Fibroblast of lung (primary cell): ENCODE results near the gene WNT9A. TPM values are rescaled to one million over a fixed set of nuclear protein-coding genes. Genes with fewer than 3 reads are reported as not detected.

Source experiments
- DNase-seq, 2 donors: peaks; one replicate each; pipeline versions ENCODE4 v3.0.0 to v3.0.0-alpha.2; 2010; ENCODE audit warnings: low read depth in 2 of 2
- H2AFZ ChIP-seq: 2 replicates; pipeline ENCODE4 v1.5.1; 2012; ENCODE audit warnings: low read length, control low read depth, inconsistent platforms
- H3K27ac ChIP-seq: 2 replicates; pipeline ENCODE4 v1.5.1; 2011; ENCODE audit warnings: low read length, control low read depth; ENCODE audit not compliant: insufficient read depth
- H3K27me3 ChIP-seq: 2 replicates; pipeline ENCODE4 v1.5.1; 2011; ENCODE audit warnings: mild to moderate bottlenecking, low read length; ENCODE audit not compliant: control insufficient read depth, insufficient read depth
- H3K36me3 ChIP-seq: 2 replicates; pipeline ENCODE4 v1.5.1; 2011; ENCODE audit warnings: low read length; ENCODE audit not compliant: control insufficient read depth, insufficient read depth
- H3K4me1 ChIP-seq: 2 replicates; pipeline ENCODE4 v1.5.1; 2011; ENCODE audit warnings: low read length; ENCODE audit not compliant: control insufficient read depth, insufficient read depth; ENCODE audit errors: extremely low read depth
- H3K4me2 ChIP-seq: 2 replicates; pipeline ENCODE4 v1.5.1; 2011; ENCODE audit warnings: low read length, control low read depth; ENCODE audit not compliant: insufficient read depth; ENCODE audit errors: extremely low read depth
- H3K4me3 ChIP-seq, 4 experiments: fragments of 200-600 bp in 1 of 4; sonication (generic) in 1 of 4; replicated peaks in 1 of 4; 2 replicates each; pipeline ENCODE4 v1.5.1; 2011 to 2016; ENCODE audit warnings: low read length in 4 of 4, low read depth in 3 of 4, mild to moderate bottlenecking in 3 of 4, control low read depth in 2 of 4, inconsistent platforms in 1 of 4, mixed read lengths in 1 of 4; ENCODE audit not compliant: insufficient read depth in 1 of 4; ENCODE audit errors: control extremely low read depth in 1 of 4
- H3K79me2 ChIP-seq: 2 replicates; pipeline ENCODE4 v1.5.1; 2012; ENCODE audit warnings: mild to moderate bottlenecking, low read length, inconsistent platforms; ENCODE audit not compliant: control insufficient read depth, insufficient read depth
- H3K9ac ChIP-seq: 2 replicates; pipeline ENCODE4 v1.5.1; 2011; ENCODE audit warnings: mild to moderate bottlenecking, low read length, control low read depth; ENCODE audit not compliant: insufficient read depth
- H3K9me3 ChIP-seq: 2 replicates; pipeline ENCODE4 v1.5.1; 2012; ENCODE audit warnings: low read depth, low read length; ENCODE audit not compliant: control insufficient read depth, insufficient read depth
- H4K20me1 ChIP-seq: 2 replicates; pipeline ENCODE4 v1.5.1; 2011; ENCODE audit warnings: low read length; ENCODE audit not compliant: control insufficient read depth, insufficient read depth; ENCODE audit errors: extremely low read depth
- CTCF ChIP-seq, 2 donors: IDR thresholded peaks in 1 of 2; conservative IDR thresholded peaks in 1 of 2; 1 replicate in 1 of 2; 2 replicates in 1 of 2; pipeline ENCODE4 v1.5.1; 2011 to 2012; ENCODE audit warnings: low read length in 2 of 2, control low read depth in 1 of 2, inconsistent platforms in 1 of 2, low read depth in 1 of 2, mild to moderate bottlenecking in 1 of 2
- EZH2 ChIP-seq: IDR thresholded peaks from 2 replicates; pipeline ENCODE4 v1.5.1; 2012; ENCODE audit warnings: low read length, control low read depth, mild to moderate bottlenecking; ENCODE audit errors: missing control alignments
- polyA plus RNA-seq, 2 donors: library from polyadenylated mRNA; depleted of rRNA in 1 of 2; stranded (reverse) in 1 of 2; unstranded in 1 of 2; fragments of >200 nt; gene quantifications; 2 replicates each; pipeline ENCODE4 v1.2.1, GENCODE V29; 2011 to 2012; ENCODE audit warnings: missing spikeins in 1 of 2
- total RNA-seq: library from RNA; depleted of rRNA; stranded (reverse); fragments of >200 nt; gene quantifications from 2 replicates; pipeline ENCODE4 v1.2.1, GENCODE V29; 2014

The WNT9A gene
- total and polyA plus RNA-seq, 2 donors (not counting 1 experiment from before 2014, with no cell fraction given) = 1.0 to 5.3 TPM

DNA sequence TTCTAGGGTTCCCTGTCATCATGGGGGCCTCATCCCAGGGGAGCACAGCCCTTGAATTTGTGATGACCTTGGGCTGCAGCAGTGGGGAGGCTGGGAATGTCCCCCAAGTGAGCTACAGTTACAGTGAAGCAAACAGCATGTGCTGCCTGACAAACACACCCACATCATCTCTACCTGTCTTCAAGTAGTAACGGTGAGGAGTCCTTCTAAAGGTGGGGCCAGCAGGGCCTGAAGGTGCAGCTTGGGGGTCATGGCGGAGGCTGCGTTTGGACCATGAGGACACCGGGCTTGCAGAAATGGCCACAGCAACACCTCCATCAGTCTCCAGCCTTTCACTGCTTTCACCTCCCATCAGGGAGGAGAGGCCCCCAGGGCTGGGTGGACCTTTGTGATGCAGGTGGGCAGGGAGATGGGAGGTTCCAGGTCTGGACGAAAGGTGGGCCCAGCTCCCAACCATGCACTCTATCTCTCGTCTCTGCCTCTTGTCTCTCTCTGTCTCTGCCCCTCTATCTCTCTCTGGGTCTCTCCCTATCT, 55.7 kb downstream of the WNT9A start:
- Histone ChIP-seq H3K9ac (no peak overlapping the region), H3K4me3 (no peak overlapping the region), H3K9me3 (no peaks in the 10 kb centered on the region), H3K36me3 (no peaks in the 10 kb centered on the region), H4K20me1 (no peaks in the 10 kb centered on the region), H2AFZ (no peak overlapping the region), H3K4me2 (no peak overlapping the region), H3K79me2 (no peaks in the 10 kb centered on the region), H3K27ac (no peak overlapping the region), H3K4me1 (no peaks in the 10 kb centered on the region), H3K27me3 (no peaks in the 10 kb centered on the region)
- no peak for DNase-seq
- TF ChIP-seq EZH2 (no peak), CTCF (conservative IDR thresholded peaks at IDR 0.05 in 1 of 2, IDR thresholded peaks at IDR 0.05 in 1 of 2; ENCODE audit: low read depth in 1 of 2, low read length in 2 of 2) (no peak)

DNA sequence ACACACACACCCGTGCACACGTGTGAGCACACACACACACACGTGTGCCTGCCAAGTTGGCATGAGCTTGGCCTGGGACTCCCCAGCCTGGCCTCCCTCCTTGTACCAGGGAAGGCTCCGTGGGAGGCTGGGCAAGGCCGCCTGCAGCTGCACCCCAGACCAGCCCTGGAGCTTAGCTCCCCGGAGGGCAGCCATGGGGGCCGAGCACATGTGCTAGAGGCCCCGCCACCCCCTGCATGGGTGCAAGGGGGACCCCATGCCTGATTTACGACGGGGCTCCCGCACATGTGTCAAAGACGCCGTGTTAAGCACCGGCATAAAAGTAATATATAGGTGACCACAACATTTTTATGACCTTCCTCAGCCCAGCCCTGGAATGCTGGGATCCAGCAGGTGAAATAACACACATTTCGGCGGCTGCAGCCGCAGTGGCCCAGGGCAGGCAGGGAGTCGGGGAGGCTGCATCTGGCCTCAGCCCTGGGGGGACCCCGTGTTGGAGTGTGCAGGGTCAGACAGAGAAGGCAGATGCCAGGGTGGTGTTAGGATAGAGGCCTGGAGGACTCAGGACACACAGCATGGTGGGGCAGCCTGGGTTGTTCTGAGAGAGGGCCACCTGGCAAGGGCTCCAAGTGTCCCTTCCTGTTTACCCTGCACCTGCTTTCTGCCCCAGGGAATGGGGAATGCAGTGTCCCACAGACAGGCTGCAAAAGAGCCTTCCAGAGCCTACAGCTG, 56.3 kb downstream of the WNT9A start:
- H3K27ac ChIP-seq = no peak overlapping the region
- H3K27me3 ChIP-seq = no peaks in the 10 kb centered on the region
- H3K79me2 ChIP-seq = no peaks in the 10 kb centered on the region
- H3K4me3 ChIP-seq = no peak overlapping the region
- H2AFZ ChIP-seq = no peak overlapping the region
- no peaks in the 10 kb centered on the region for H4K20me1 ChIP-seq
- H3K9me3 ChIP-seq = no peaks in the 10 kb centered on the region
- no peaks in the 10 kb centered on the region for H3K36me3 ChIP-seq
- DNase-seq = no peak
- no peak for TF ChIP-seq CTCF (conservative IDR thresholded peaks at IDR 0.05 in 1 of 2, IDR thresholded peaks at IDR 0.05 in 1 of 2; ENCODE audit: low read depth in 1 of 2, low read length in 2 of 2)
- no peak for TF ChIP-seq EZH2
- H3K4me1 ChIP-seq = no peaks in the 10 kb centered on the region
- no peak overlapping the region for H3K9ac ChIP-seq
- H3K4me2 ChIP-seq = no peak overlapping the region

GRCh38 chr1:227890451-227891222, 57.1 kb downstream of the WNT9A start:
- H3K4me1 ChIP-seq = peaks cover 2% of the 10 kb centered on the region
- no peak overlapping the region for H3K4me3 ChIP-seq
- no peaks in the 10 kb centered on the region for H3K27me3 ChIP-seq
- H3K27ac ChIP-seq = no peak overlapping the region
- H3K9me3 ChIP-seq = no peaks in the 10 kb centered on the region
- no peak for DNase-seq
- TF ChIP-seq CTCF (conservative IDR thresholded peaks at IDR 0.05 in 1 of 2, IDR thresholded peaks at IDR 0.05 in 1 of 2; ENCODE audit: low read depth in 1 of 2, low read length in 2 of 2) = no peak
- TF ChIP-seq EZH2 = no peak
- no peaks in the 10 kb centered on the region for H3K79me2 ChIP-seq
- no peak overlapping the region for H3K9ac ChIP-seq
- H3K4me2 ChIP-seq = no peak overlapping the region
- H2AFZ ChIP-seq = no peak overlapping the region
- no peaks in the 10 kb centered on the region for H4K20me1 ChIP-seq
- no peaks in the 10 kb centered on the region for H3K36me3 ChIP-seq
